Glutamatergic neuron (in vitro differentiated cells): ENCODE measurements around the gene CDC45. TPM values are rescaled to one million over a fixed set of nuclear protein-coding genes. Genes with fewer than 3 reads are reported as not detected.

Experiments
- DNase-seq: peaks from one replicate; pipeline ENCODE4 v3.0.0; 2022
- H3K27ac Mint-ChIP-seq: one replicate; pipeline ENCODE4 v1.8.0; 2020; ENCODE audit warnings: mild to moderate bottlenecking, mixed read lengths, inconsistent platforms; ENCODE audit not compliant: unreplicated experiment
- H3K27me3 Mint-ChIP-seq: one replicate; pipeline ENCODE4 v1.8.0; 2020; ENCODE audit warnings: mild to moderate bottlenecking, moderate library complexity, mixed read lengths, inconsistent platforms; ENCODE audit not compliant: unreplicated experiment
- H3K36me3 Mint-ChIP-seq: one replicate; pipeline ENCODE4 v1.8.0; 2020; ENCODE audit warnings: mild to moderate bottlenecking, mixed read lengths, inconsistent platforms; ENCODE audit not compliant: unreplicated experiment
- H3K4me1 Mint-ChIP-seq: one replicate; pipeline ENCODE4 v1.8.0; 2020; ENCODE audit warnings: mild to moderate bottlenecking, low read depth, mixed read lengths, inconsistent platforms; ENCODE audit not compliant: unreplicated experiment
- H3K4me3 Mint-ChIP-seq: one replicate; pipeline ENCODE4 v1.8.0; 2020; ENCODE audit warnings: mild to moderate bottlenecking, mixed read lengths, inconsistent platforms; ENCODE audit not compliant: unreplicated experiment
- H3K9me3 Mint-ChIP-seq: one replicate; pipeline ENCODE4 v1.8.0; 2020; ENCODE audit warnings: mild to moderate bottlenecking, moderate library complexity, mixed read lengths, inconsistent platforms; ENCODE audit not compliant: unreplicated experiment
- total RNA-seq: library from RNA; stranded (reverse); fragmentation: NEBNext Ultra II Directional; extraction: Animal tissue kit (Norgen Biotek cat#: 25700); gene quantifications from one replicate; pipeline ENCODE4 v1.2.1, GENCODE V29; 2021; ENCODE audit not compliant: unreplicated experiment
- TF ChIP-seq, protein P1 (sequence below): fragments of 200-600 bp; sonication (generic); IDR thresholded peaks from one replicate; pipeline ENCODE4 v1.5.0; 2021; ENCODE audit not compliant: partially characterized antibody, unreplicated experiment

The CDC45 gene
- total RNA-seq, 1 donor from 2014 or later, result 3.5 TPM

DNA sequence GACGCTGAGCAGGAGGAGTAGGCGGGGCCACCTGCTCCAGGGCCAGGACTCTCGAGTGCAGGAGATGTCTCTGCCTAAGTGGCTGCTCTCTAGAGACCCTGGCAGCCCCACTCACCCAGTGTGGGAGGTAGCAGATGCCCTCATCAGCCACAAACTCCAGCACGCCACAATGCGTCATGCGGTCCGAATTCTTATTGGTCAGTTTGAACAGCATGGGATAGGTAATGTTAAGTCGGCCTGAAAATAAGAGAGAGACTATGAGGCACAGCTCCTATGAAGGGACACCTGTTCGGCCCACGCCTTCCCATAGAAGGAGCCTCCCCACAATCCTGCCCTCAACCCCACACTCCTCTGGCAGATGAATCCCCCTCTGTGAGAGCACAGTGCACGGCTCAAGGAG, 8.1 kb upstream of the CDC45 start:
- Mint-ChIP-seq H3K27me3 (peaks cover 4% of the 10 kb centered on the region), H3K4me1 (peaks cover 4% of the 10 kb centered on the region), H3K27ac (no peak overlapping the region), H3K9me3 (no peaks in the 10 kb centered on the region), H3K36me3 (no peaks in the 10 kb centered on the region), H3K4me3 (no peak overlapping the region)
- TF ChIP-seq, protein P1, sequence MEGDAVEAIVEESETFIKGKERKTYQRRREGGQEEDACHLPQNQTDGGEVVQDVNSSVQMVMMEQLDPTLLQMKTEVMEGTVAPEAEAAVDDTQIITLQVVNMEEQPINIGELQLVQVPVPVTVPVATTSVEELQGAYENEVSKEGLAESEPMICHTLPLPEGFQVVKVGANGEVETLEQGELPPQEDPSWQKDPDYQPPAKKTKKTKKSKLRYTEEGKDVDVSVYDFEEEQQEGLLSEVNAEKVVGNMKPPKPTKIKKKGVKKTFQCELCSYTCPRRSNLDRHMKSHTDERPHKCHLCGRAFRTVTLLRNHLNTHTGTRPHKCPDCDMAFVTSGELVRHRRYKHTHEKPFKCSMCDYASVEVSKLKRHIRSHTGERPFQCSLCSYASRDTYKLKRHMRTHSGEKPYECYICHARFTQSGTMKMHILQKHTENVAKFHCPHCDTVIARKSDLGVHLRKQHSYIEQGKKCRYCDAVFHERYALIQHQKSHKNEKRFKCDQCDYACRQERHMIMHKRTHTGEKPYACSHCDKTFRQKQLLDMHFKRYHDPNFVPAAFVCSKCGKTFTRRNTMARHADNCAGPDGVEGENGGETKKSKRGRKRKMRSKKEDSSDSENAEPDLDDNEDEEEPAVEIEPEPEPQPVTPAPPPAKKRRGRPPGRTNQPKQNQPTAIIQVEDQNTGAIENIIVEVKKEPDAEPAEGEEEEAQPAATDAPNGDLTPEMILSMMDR, result no peak
- no peak for DNase-seq

DNA sequence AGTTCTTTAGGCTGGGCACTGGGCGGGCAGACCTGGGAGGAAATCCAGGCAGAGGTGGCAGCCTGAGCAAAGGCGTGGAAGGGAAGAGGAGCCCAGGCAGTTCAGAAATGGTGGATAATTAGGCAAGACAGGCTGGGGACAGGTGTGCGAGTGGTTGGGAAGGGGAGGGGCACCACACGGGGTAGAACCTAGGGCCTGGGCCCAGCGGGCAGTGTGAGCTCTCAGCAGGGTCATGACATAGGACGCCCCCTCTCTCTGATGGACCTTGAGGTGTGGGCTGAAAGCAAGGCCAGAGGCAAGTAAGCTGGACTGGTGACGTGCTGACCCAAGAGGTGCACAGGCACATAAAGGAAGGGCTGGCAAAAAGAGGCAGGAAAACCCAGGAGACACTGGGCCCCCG, 7.5 kb upstream of the CDC45 start:
- Mint-ChIP-seq H3K4me1 (peaks cover 4% of the 10 kb centered on the region), H3K36me3 (no peaks in the 10 kb centered on the region), H3K27ac (peak overlapping the region; percentile 64), H3K9me3 (no peaks in the 10 kb centered on the region), H3K27me3 (peaks cover 4% of the 10 kb centered on the region), H3K4me3 (no peak overlapping the region)
- no peak for DNase-seq
- TF ChIP-seq, protein P1, result no peak

DNA sequence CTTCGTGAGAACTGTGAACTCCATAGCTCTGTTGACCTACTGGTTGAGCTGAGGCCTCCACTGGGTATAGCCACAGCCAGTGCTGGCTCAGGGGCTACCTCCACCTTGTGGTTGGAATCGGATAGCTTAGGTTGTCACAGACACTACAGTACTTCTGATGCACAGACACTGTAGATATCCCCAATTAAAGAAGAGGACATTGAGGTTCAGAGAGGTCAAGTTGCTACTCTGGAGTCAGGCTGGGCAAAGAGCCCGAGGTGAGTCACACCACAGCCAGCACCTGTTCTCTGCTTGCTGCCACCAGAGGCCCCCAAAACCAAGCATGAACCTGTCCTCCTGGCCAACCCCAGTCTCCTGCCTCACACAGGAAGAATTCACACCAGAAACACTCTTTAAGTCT, 6.1 kb upstream of the CDC45 start:
- no peaks in the 10 kb centered on the region for H3K36me3 Mint-ChIP-seq
- DNase-seq, result no peak
- peaks cover 8% of the 10 kb centered on the region for H3K4me1 Mint-ChIP-seq
- no peaks in the 10 kb centered on the region for H3K9me3 Mint-ChIP-seq
- TF ChIP-seq, protein P1, result no peak
- H3K4me3 Mint-ChIP-seq, result no peak overlapping the region
- no peak overlapping the region for H3K27ac Mint-ChIP-seq
- H3K27me3 Mint-ChIP-seq, result peaks cover 2% of the 10 kb centered on the region

DNA sequence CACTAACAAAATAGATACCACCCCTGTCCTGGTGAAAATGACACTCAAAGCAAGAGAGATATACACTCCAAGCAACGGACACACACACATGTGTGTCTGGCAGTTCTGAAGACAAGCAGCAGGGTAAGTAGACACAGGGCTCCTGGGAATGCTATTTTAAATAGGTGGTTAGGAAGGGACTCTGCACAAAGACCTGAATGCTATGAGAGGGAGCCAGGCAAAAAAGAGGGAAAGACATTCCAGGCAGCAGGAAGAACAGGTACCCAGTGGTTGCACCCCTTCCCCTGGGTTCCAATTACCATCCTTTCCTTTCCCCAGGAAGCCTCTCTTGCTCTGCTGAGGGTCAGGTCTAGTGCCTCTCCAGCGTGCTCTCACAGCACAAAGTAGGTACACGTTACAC, 3.7 kb upstream of the CDC45 start:
- Mint-ChIP-seq H3K27ac (no peak overlapping the region), H3K36me3 (no peaks in the 10 kb centered on the region), H3K4me3 (peak overlapping the region; percentile 50), H3K4me1 (peaks cover 8% of the 10 kb centered on the region), H3K27me3 (peaks cover 4% of the 10 kb centered on the region), H3K9me3 (peaks cover 4% of the 10 kb centered on the region)
- TF ChIP-seq, protein P1, result no peak
- no peak for DNase-seq

DNA sequence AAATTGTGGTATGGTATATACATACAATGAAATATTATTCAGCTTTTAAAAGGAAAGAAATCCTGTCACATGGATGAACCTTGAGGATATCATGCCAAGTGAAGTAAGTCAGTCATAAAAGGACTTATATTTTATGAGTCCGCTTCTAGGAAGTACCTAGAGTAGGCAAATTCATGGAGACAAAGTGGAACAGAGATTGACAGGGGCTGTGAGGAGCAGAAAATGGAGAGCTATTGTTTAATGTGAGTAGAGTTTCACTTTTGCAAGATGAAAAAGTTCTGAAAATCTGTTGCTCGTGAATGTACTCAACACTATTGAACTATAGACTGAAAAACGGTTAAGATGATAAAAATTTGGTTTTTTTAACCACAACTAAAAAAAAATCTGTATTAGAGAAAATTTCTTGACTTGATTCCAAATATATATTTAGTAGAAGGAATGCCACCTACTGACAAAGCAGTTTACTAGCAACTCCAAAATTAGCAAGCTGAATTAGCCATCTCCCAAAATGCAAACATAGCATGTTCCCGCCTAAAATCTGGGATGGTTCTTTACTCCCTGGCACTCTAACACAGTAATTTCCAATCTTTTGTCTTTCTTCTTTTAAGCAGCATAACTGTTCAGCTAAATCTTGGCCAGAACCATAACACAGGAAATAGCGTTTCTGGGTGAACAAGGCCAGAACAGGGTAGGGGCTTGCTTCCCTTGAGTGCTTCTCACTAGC, 2.2 kb upstream of the CDC45 start:
- H3K36me3 Mint-ChIP-seq, result no peaks in the 10 kb centered on the region
- peaks cover 4% of the 10 kb centered on the region for H3K9me3 Mint-ChIP-seq
- peaks cover 8% of the 10 kb centered on the region for H3K4me1 Mint-ChIP-seq
- peak overlapping the region; percentile 71 for H3K4me3 Mint-ChIP-seq
- H3K27me3 Mint-ChIP-seq, result peaks cover 2% of the 10 kb centered on the region
- DNase-seq, result no peak
- TF ChIP-seq, protein P1, result no peak
- no peak overlapping the region for H3K27ac Mint-ChIP-seq
